Dedifferentiated amniotic fluid mesenchymal stem cell (primary cell): ENCODE data around the gene GOLGA8K.
A peak's percentile ranks its signal among the peaks of the same experiment; 100 is the strongest.
"Not testable (repeated sequence)": the region's sequence is repeated elsewhere in the genome, so short reads cannot be mapped to it uniquely, and the experiment has no call there.

Source experiments
- DNase-seq: peaks from one replicate; pipeline ENCODE4 v3.0.0-alpha.2; 2016; ENCODE audit errors: extremely low spot score

GOLGA8K gene

GRCh38 chr15:32403192-32403591 lies at the start of gene GOLGA8K:
Gene GOLGA8K, minus strand, starts transcription at chr15:32403292. Its CDS starts 98 bp downstream, at chr15:32403194.
- DNase-seq, result not testable (repeated sequence)

GRCh38 chr15:32440445-32440977 lies 37.4 kb upstream of the GOLGA8K start:
- DNase-seq, result not testable (repeated sequence)

GRCh38 chr15:32434102-32434963 lies 31.2 kb upstream of the GOLGA8K start:
- not testable (repeated sequence) for DNase-seq

- DNase-seq, result not testable (repeated sequence)
Observed at GRCh38 chr15:32427635-32428034, 24.5 kb upstream of the GOLGA8K start.

- DNase-seq, result peak; percentile 8
Observed at GRCh38 chr15:32426511-32426910, 23.4 kb upstream of the GOLGA8K start.

GRCh38 chr15:32407903-32408302 lies 4.8 kb upstream of the GOLGA8K start:
- DNase-seq, result not testable (repeated sequence)

- DNase-seq, result not testable (repeated sequence)
Observed at GRCh38 chr15:32396522-32396921, 6.6 kb downstream of the GOLGA8K start.

GRCh38 chr15:32394745-32395144 lies 8.3 kb downstream of the GOLGA8K start:
- DNase-seq, result not testable (repeated sequence)

GRCh38 chr15:32388050-32388648 lies 14.9 kb downstream of the GOLGA8K start:
- DNase-seq, result not testable (repeated sequence)

- DNase-seq, result not testable (repeated sequence)
Observed at GRCh38 chr15:32385823-32386495, 17.1 kb downstream of the GOLGA8K start.

GRCh38 chr15:32374185-32374584 lies 28.9 kb downstream of the GOLGA8K start:
- not testable (repeated sequence) for DNase-seq

- not testable (repeated sequence) for DNase-seq
Observed at GRCh38 chr15:32373707-32374106, 29.4 kb downstream of the GOLGA8K start.

- DNase-seq, result not testable (repeated sequence)
Observed at GRCh38 chr15:32372075-32372474, 31.0 kb downstream of the GOLGA8K start.

- DNase-seq, result not testable (repeated sequence)
Observed at GRCh38 chr15:32370526-32370925, 32.6 kb downstream of the GOLGA8K start.

GRCh38 chr15:32370064-32370463 lies 33.0 kb downstream of the GOLGA8K start:
- DNase-seq, result not testable (repeated sequence)

GRCh38 chr15:32366492-32366891 lies 36.6 kb downstream of the GOLGA8K start:
- DNase-seq, result not testable (repeated sequence)

- not testable (repeated sequence) for DNase-seq
Observed at GRCh38 chr15:32365955-32366354, 37.1 kb downstream of the GOLGA8K start.

- DNase-seq, result not testable (repeated sequence)
Observed at GRCh38 chr15:32364944-32365343, 38.1 kb downstream of the GOLGA8K start.

- not testable (repeated sequence) for DNase-seq
Observed at GRCh38 chr15:32363449-32363848, 39.6 kb downstream of the GOLGA8K start.

GRCh38 chr15:32361662-32362061 lies 41.4 kb downstream of the GOLGA8K start:
- not testable (repeated sequence) for DNase-seq

- not testable (repeated sequence) for DNase-seq
Observed at GRCh38 chr15:32358462-32358861, 44.6 kb downstream of the GOLGA8K start.

- DNase-seq, result not testable (repeated sequence)
Observed at GRCh38 chr15:32356909-32357308, 46.2 kb downstream of the GOLGA8K start.
